HCT116 (cell line): ENCODE results near the gene IMMT. TPM values are rescaled to one million over a fixed set of nuclear protein-coding genes. Genes with fewer than 3 reads are reported as not detected.
"Not testable (repeated sequence)": the region's sequence is repeated elsewhere in the genome, so short reads cannot be mapped to it uniquely, and the experiment has no call there.

Experiments used
- ATAC-seq: fragments of 200-7000 bp; cut with Tn5 transposase; 2 replicates; pipeline ENCODE4 v1.9.1; 2020; ENCODE audit warnings: mild to moderate bottlenecking, moderate library complexity
- BruUV-seq: library from RNA; stranded (reverse); fragments of 400-500 nt; replicated peaks from 2 replicates; lab custom pipeline; 2021; lab: Mats Ljungman, UMichigan
- CTCF ChIA-PET: fragments of 300-600 bp; sonication (Branson Sonifier 250); formaldehyde crosslinking; loops from one replicate; lab custom pipeline; 2021; ENCODE audit warnings: antibody characterized with exemption; lab: Charles Lee
- POLR2A ChIA-PET: fragments of 300-600, 350-600 bp; sonication (Branson Sonifier 250); formaldehyde crosslinking; loops from one replicate; lab custom pipeline; 2021; ENCODE audit warnings: antibody characterized with exemption; lab: Charles Lee
- RAD21 ChIA-PET, 2 experiments: fragments of 300-600 bp; sonication (Branson Sonifier 250); formaldehyde crosslinking; loops; one replicate each; lab custom pipeline; 2023; ENCODE audit warnings: low total read pairs in 2 of 2; ENCODE audit not compliant: uncharacterized antibody in 2 of 2, unreplicated experiment in 2 of 2, low non-redundant PET in 1 of 2; lab: Charles Lee
- DNase-seq: peaks from one replicate; pipeline ENCODE4 v3.0.0-alpha.2; 2010; ENCODE audit warnings: low read depth, low spot score
- H2AFZ ChIP-seq: fragments of 200-600 bp; shearing (Covaris generic), sonication (generic); 2 replicates; pipeline ENCODE4 v1.6.1; 2017; ENCODE audit warnings: low read depth, mixed run types, mixed read lengths, antibody characterized with exemption, low read length; ENCODE audit not compliant: poor library complexity, severe bottlenecking
- H3K27ac ChIP-seq: 2 replicates; pipeline ENCODE4 v1.5.1; 2012; ENCODE audit warnings: low read depth, low read length
- H3K27me3 ChIP-seq: fragments of 200-600 bp; sonication (generic); 2 replicates; pipeline ENCODE4 v1.6.1; 2016; ENCODE audit warnings: mixed run types, low read length, mixed read lengths; ENCODE audit not compliant: insufficient read depth
- H3K36me3 ChIP-seq, 2 experiments: fragments of 200-500 bp in 1 of 2; fragments of 200-600 bp in 1 of 2; sonication (Bioruptor generic) in 1 of 2; sonication (generic) in 1 of 2; 2 replicates each; pipeline versions ENCODE4 v1.5.1 to v1.6.1; 2014 to 2016; ENCODE audit warnings: low read length in 2 of 2, inconsistent platforms in 1 of 2, mixed read lengths in 1 of 2, mixed run types in 1 of 2; ENCODE audit not compliant: insufficient read depth in 2 of 2, control insufficient read depth in 1 of 2
- H3K4me1 ChIP-seq, 2 experiments: fragments of 200-600 bp in 1 of 2; sonication (generic) in 1 of 2; 2 replicates each; pipeline versions ENCODE4 v1.5.1 to v1.6.1; 2012 to 2017; ENCODE audit warnings: low read length in 2 of 2, inconsistent platforms in 1 of 2, mild to moderate bottlenecking in 1 of 2, mixed read lengths in 1 of 2, mixed run types in 1 of 2, moderate library complexity in 1 of 2; ENCODE audit not compliant: insufficient read depth in 2 of 2, control insufficient read depth in 1 of 2
- H3K4me2 ChIP-seq: fragments of 200-600 bp; sonication (generic); 2 replicates; pipeline ENCODE4 v1.6.1; 2017; ENCODE audit warnings: mixed run types, low read length, mixed read lengths
- H3K4me3 ChIP-seq, 2 experiments: fragments of 200-600 bp in 1 of 2; sonication (generic) in 1 of 2; replicated peaks in 1 of 2; 2 replicates each; pipeline ENCODE4 v1.5.1; 2011 to 2016; ENCODE audit warnings: low read length in 2 of 2, control low read depth in 1 of 2, low read depth in 1 of 2, mild to moderate bottlenecking in 1 of 2, mixed read lengths in 1 of 2, mixed run types in 1 of 2
- H3K79me2 ChIP-seq: fragments of 200-600 bp; sonication (generic); 2 replicates; pipeline ENCODE4 v1.6.1; 2017; ENCODE audit warnings: mild to moderate bottlenecking, mixed run types, low read length, moderate library complexity, mixed read lengths; ENCODE audit not compliant: insufficient read depth
- H3K9ac ChIP-seq: fragments of 200-600 bp; sonication (generic); 2 replicates; pipeline ENCODE4 v1.6.1; 2016; ENCODE audit warnings: low read length, mixed read lengths
- H3K9me2 ChIP-seq: fragments of 200-600 bp; sonication (generic), shearing (Covaris generic); 2 replicates; pipeline ENCODE4 v1.6.1; 2017; ENCODE audit warnings: mixed run types, mild to moderate bottlenecking, moderate library complexity; ENCODE audit not compliant: insufficient read depth
- H3K9me3 ChIP-seq, 2 experiments: fragments of 200-500 bp in 1 of 2; fragments of 200-600 bp in 1 of 2; sonication (Bioruptor generic) in 1 of 2; sonication (generic) in 1 of 2; 2 replicates each; pipeline ENCODE4 v1.6.1; 2014 to 2017; ENCODE audit warnings: low read length in 2 of 2, mixed read lengths in 2 of 2, inconsistent platforms in 1 of 2, low read depth in 1 of 2, mild to moderate bottlenecking in 1 of 2, mixed run types in 1 of 2, moderate library complexity in 1 of 2; ENCODE audit not compliant: control insufficient read depth in 1 of 2, insufficient read depth in 1 of 2
- H4K20me1 ChIP-seq: fragments of 200-600 bp; sonication (generic), shearing (Covaris generic); 2 replicates; pipeline ENCODE4 v1.6.1; 2017; ENCODE audit warnings: mixed run types, mild to moderate bottlenecking, moderate library complexity; ENCODE audit not compliant: insufficient read depth
- CBX3 ChIP-seq: IDR thresholded peaks from 2 replicates; pipeline ENCODE4 v1.6.1; 2012; ENCODE audit warnings: low read depth
- CEBPB ChIP-seq: IDR thresholded peaks from 2 replicates; pipeline ENCODE4 v1.6.1; 2012; ENCODE audit warnings: low read depth
- EZH2 ChIP-seq: fragments of 200-600 bp; sonication (generic); IDR thresholded peaks from 2 replicates; pipeline ENCODE4 v1.6.1; 2017; ENCODE audit warnings: antibody characterized with exemption, mixed run types
- EZH2phosphoT487 ChIP-seq: fragments of 200-600 bp; IDR thresholded peaks from 2 replicates; pipeline ENCODE4 v1.6.1; 2018; ENCODE audit warnings: antibody characterized with exemption, borderline replicate concordance
- MAX ChIP-seq: IDR thresholded peaks from 2 replicates; pipeline ENCODE4 v1.6.1; 2012
- POLR2A ChIP-seq: IDR thresholded peaks from 2 replicates; pipeline ENCODE4 v1.7.0; 2011; ENCODE audit warnings: borderline replicate concordance; ENCODE audit not compliant: insufficient read depth, insufficient read length; ENCODE audit errors: extremely low read depth
- POLR2AphosphoS5 ChIP-seq: IDR thresholded peaks from 2 replicates; pipeline ENCODE4 v1.6.1; 2011; ENCODE audit warnings: mild to moderate bottlenecking, low read depth, low read length, moderate library complexity
- REST ChIP-seq: IDR thresholded peaks from 2 replicates; pipeline ENCODE4 v1.6.1; 2012; ENCODE audit warnings: low read depth
- SP1 ChIP-seq: IDR thresholded peaks from 2 replicates; pipeline ENCODE4 v1.6.1; 2012; ENCODE audit warnings: low read depth
- SRF ChIP-seq: IDR thresholded peaks from 2 replicates; pipeline ENCODE4 v1.6.1; 2012; ENCODE audit warnings: low read depth
- ZNF274 ChIP-seq: fragments of 200-500 bp; sonication (Bioruptor generic); IDR thresholded peaks from 2 replicates; pipeline ENCODE4 v1.6.1; 2014; ENCODE audit warnings: mild to moderate bottlenecking, low read depth, low read length, inconsistent platforms
- intact Hi-C: fragments of 100-400 bp; cut with micrococcal nuclease; formaldehyde crosslinking; loops from 2 replicates; pipeline ENCODE4 v1.10.0; 2022
- total RNA-seq: library from RNA; stranded (reverse); gene quantifications from one replicate; pipeline ENCODE4 v1.2.1, GENCODE V29; 2021; ENCODE audit not compliant: unreplicated experiment

IMMT gene
- total RNA-seq, 1 experiment from 2014 or later = 125 TPM

- POLR2A ChIA-PET = no interaction called here
- intact Hi-C loops = no loop called here
Measured at GRCh38 chr2:86229221-86229620, 34.0 kb upstream of the IMMT start.

GRCh38 chr2:86228574-86228973 lies 33.3 kb upstream of the IMMT start:
- DNase-seq, H3K4me2 ChIP-seq, H3K79me2 ChIP-seq, H3K27me3 ChIP-seq, H3K27ac ChIP-seq, RAD21 ChIA-PET, CTCF ChIA-PET, POLR2A ChIA-PET, intact Hi-C loops, H4K20me1 ChIP-seq, H2AFZ ChIP-seq, ATAC-seq, H3K9ac ChIP-seq, H3K9me3 ChIP-seq, H3K4me1 ChIP-seq, H3K4me3 ChIP-seq, BruUV-seq, H3K36me3 ChIP-seq, H3K9me2 ChIP-seq: not testable (repeated sequence)

More at GRCh38 chr2:86229221-86229620, 34.0 kb upstream of the IMMT start:
- H3K4me3 ChIP-seq = no peak overlapping the region
- no peaks in the 10 kb centered on the region for H4K20me1 ChIP-seq
- H3K4me1 ChIP-seq = no peaks in the 10 kb centered on the region; a peak in 1 of 4 replicates
- RAD21 ChIA-PET = no interaction called here
- DNase-seq = no peak
- H3K9me3 ChIP-seq = no peaks in the 10 kb centered on the region
- H3K27ac ChIP-seq = no peak overlapping the region
- TF ChIP-seq REST (no peak), CBX3 (no peak), MAX (no peak), POLR2AphosphoS5 (no peak), POLR2A (no peak), ZNF274 (no peak), EZH2phosphoT487 (no peak), SRF (no peak), CEBPB (no peak), SP1 (no peak), EZH2 (no peak)
- TF ChIP-seq, all 23 proteins: peak for 0
- BruUV-seq = no TSS peak
- H3K4me2 ChIP-seq = no peak overlapping the region
- H3K27me3 ChIP-seq = no peaks in the 10 kb centered on the region
- CTCF ChIA-PET = no interaction called here
- no peak for ATAC-seq
- H3K79me2 ChIP-seq = no peaks in the 10 kb centered on the region
- H3K36me3 ChIP-seq = no peaks in the 10 kb centered on the region
- H3K9me2 ChIP-seq = no peaks in the 10 kb centered on the region
- no peak overlapping the region for H3K9ac ChIP-seq
- no peak overlapping the region for H2AFZ ChIP-seq
